Measurements from ENCODE around the gene RABGAP1L.

Gene RABGAP1L

GRCh38 chr1:174902531-174903099, 743.3 kb downstream of the RABGAP1L start:
- no peak for DNase-seq

GRCh38 chr1:174911606-174912005, 752.3 kb downstream of the RABGAP1L start:
- no peak for DNase-seq

GRCh38 chr1:174912264-174912663, 752.9 kb downstream of the RABGAP1L start:
- DNase-seq: peak; percentile 49

DNA sequence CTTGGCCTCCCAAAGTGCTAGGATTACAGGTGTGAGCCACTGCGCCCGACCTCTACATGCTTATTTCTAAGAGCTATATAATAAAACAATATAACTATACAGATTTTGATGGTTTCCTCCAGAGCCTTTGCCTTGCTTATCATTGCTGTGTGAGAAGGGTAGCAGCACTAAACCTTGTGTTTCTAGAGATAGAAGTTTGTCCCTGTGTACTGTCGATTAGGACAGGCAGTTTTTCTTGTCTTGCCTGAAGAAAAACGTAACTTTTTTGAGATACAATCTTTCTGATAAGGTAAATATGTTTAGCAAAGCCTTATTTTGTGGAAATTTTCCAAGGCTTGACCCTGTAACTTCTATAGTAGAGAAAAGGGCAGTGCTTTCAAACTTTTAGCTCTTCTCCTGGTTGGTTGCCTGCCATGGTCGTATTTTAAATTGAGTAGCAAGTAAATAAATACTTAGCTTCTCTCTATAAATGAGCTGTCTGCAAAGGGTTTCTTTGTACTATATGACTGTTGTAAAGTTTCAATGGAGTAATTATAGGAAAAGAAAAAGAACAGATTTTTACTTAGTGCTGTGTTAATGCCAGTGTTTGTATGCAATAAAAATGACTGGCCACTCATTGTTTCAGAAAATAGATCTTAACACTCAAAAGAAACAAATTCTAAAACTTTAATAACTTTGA, 754.0 kb downstream of the RABGAP1L start:
- DNase-seq: no peak

- DNase-seq: no peak
Observed at GRCh38 chr1:174914991-174915390, 755.7 kb downstream of the RABGAP1L start.

GRCh38 chr1:174916846-174917245, 757.5 kb downstream of the RABGAP1L start:
- no peak for DNase-seq

- no peak for DNase-seq
Observed at GRCh38 chr1:174920093-174920492, 760.8 kb downstream of the RABGAP1L start.

- DNase-seq: no peak
Observed at GRCh38 chr1:174922121-174922520, 762.8 kb downstream of the RABGAP1L start.

DNA sequence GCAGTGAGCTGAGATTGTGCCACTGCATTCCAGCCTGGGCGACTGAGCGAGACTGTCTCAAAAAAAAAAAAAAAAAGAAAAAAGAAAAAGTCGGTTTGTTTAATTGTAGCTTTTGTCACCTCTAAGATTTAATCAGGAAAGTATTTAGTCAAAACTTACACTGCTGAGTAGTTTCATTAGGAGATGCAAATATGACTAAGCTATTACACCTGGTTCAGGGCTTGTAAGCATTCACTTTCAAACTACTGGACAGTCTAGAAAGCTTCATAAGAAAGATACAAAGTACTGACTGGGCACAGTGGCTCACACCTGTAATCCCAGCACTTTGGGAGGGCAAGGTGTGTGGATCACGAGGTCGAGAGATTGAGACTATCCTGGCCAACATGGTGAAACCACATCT, 764.5 kb downstream of the RABGAP1L start:
- DNase-seq: no peak

GRCh38 chr1:174928541-174928940, 769.2 kb downstream of the RABGAP1L start:
- DNase-seq: no peak

GRCh38 chr1:174931214-174931613, 771.9 kb downstream of the RABGAP1L start:
- DNase-seq: no peak

DNA sequence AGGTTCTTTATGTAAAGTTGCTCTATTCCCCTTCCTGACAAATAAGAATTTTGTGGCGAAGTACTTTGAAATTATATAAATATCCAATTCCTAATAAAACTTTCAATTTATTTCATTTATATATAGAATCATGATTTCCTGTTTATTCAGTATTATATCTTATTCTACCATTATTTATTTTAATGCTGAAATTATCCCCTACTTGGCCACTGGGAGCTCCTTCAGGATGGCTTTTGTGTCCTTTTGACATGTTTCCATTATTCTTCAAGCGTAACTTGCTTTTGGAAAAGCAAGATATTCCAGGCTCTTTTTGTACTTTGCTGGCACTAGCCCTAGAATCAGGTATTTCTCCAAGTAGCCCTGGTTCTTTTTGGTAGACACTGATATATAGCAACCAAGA, 773.3 kb downstream of the RABGAP1L start:
- DNase-seq: no peak

DNA sequence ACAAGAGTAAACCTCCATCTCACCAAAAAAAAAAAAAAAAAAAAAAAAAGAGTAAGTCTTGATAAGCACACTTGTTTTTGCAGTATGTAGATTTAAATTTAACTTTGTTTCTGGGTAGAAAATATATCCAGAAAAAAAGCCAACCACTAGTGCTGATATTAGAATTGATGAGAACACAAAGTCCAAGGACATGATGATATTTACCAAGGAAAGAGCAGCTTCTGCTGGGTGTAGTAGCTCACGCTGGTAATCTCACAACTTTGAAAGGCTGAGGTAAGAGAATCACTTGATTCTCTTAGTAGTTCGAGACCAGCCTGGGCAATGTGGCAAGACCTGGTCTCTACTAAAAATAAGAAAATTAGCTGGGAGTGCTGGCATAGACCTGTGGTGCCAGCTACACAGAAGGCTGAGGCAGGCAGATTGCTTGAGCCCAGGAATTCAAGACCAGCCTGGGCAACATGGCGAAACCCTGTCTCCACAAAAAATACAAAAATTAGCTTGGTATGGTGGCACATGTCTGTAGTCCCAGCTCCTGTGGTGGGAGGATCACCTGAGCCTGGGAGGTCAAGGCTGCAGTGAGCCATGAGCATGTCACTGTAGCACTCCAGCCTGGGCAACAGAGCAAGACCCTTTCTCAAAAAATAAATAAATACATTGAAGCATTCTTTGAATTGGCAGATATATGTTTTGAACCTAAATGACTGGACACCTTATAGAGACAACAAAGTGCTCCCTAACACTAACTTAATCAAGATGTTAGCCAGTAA, 776.8 kb downstream of the RABGAP1L start:
- no peak for DNase-seq

- DNase-seq: no peak
Observed at GRCh38 chr1:174938281-174939007, 779.1 kb downstream of the RABGAP1L start.

- no peak for DNase-seq
Observed at GRCh38 chr1:174939775-174940545, 780.6 kb downstream of the RABGAP1L start.

GRCh38 chr1:174940646-174941175, 781.4 kb downstream of the RABGAP1L start:
- DNase-seq: no peak

DNA sequence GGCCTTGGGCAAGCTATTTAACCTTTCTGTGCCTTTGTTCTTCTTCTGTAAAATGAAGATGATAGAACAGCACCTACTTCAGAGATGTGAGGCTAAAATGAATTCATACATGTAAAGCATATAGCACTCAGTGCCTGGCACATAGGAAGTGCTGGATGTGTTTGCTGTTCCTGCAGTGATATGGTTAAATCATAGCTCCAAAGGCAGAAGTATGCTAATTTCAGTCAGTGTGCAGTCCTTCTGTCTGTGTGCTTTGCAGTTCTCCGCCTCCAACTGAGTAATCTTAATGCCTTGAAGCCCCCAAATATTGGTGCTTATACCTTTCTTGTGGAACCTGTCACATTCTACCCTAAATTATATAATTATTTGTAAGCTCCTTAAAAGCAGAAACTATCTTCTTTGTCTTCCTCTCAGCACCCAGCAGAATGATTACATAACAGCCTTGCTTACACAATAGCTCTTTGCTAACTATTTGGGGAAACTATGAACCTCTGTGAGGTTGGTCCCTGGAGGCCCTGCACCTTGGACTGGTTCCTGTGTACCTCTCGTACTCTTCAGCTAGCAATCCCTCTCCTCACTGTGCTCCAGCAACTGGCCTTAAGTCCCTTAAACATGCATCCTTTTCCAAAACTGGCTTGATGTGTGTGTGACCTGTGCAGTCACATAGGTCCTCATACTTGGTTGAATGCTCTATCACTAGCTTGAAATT, 783.4 kb downstream of the RABGAP1L start:
- no peak for DNase-seq

DNA sequence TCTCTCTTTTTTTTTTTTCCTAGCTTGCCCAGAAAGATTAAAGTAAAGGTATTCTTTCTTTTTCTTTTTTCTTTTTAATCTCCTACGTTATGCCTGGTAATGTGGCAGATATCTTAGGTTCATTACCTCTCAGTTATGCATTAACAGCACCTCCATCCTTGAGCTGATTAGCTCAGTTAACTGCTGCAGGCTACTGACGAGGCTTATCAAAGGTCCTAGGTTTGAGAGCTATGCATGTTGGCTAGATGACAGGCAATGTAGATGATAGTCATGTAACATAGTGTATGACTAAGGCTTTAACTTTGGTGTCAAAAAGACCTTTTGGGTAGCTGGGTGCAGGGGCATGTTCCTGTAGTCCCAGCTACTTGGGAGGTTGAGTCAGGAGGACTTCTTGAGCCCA, 786.7 kb downstream of the RABGAP1L start:
- DNase-seq: no peak

GRCh38 chr1:174949061-174949460, 789.7 kb downstream of the RABGAP1L start:
- DNase-seq: no peak

- no peak for DNase-seq
Observed at GRCh38 chr1:174949645-174950044, 790.3 kb downstream of the RABGAP1L start.

DNA sequence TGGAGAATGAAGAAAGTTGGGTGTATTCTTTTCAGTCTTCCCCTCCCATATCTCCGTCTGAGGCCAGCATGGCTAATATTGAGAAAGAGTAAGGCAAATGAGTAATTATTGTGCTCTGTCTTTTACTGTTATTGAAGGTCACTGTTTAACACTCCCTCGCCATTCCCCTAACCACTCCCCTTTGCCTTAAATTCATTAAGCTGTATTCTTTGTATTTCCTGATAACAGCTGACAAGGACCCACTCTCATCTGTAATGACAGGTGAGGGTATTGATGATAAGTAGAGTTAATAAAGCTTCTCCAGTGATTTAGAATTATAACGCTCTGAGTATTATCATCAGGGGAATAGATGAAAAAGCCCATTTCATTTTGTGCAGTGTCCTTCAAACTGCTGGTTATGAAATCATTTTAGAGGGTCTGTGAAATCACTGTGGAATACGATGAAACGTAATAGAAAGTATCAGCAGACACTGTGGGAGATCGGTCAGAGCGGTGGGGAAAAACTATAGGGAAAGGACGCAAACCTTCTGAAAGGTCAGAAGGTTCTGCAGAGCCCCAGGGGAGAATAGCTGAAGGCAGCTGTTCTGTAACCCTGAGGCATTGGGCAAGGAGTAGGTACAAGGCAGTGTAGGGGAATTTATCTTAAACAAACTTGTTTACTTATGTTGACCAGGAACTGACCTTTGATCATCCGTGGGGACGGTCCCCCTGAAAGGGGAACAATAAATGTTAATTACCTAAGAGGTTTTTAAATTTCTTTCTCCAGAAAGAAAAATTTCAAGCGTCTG, 794.2 kb downstream of the RABGAP1L start:
- DNase-seq: no peak

Data from stimulated activated CD4-positive, alpha-beta T cell treated with anti-CD3 and anti-CD28 coated beads, Interleukin-15, amount 100 ng/mL, for 24 hours (primary cell).